ENCODE results near the gene KRT32.
"Not testable (repeated sequence)": the region's sequence is repeated elsewhere in the genome, so short reads cannot be mapped to it uniquely, and the experiment has no call there.

KRT32 gene

DNA sequence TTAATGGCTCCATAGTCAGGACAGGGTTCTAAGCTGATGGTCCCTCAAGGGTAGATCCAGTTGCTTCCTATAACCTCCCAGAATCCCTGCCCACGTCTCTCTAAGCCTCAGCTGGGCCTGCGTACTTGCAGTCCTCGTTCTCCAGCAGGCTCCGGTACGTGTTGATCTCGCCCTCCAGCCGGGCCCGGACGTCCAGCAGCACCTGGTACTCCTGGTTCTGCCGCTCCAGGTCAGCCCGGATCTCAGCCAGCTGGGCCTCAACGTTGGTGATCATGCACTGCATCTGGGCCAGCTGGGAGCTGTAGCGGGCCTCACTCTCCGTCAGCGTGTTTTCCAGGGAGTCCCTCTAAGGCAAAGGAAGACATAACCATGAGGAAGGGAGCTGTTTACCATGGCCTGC, 4.5 kb downstream of the KRT32 start:
- no peak for DNase-seq

DNA sequence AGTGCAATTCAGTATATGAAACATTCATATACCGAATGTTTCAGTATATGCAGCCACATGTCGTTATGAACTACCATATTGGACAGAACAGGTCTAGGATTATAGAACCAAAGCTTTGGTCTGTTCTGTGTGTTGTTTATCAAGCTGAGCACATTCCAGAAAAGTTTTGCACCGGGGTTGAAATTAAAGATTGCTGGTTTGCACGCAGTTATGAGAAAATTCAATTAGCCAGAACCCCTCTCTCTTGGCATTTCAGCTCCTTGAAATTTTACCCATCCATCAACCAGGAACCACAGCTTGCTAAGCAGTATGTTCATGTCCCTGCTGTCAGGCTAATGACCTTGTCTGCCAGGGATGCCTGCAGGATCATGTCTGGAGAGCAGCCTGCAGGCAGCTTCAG, 9.5 kb downstream of the KRT32 start:
- no peak for DNase-seq

DNA sequence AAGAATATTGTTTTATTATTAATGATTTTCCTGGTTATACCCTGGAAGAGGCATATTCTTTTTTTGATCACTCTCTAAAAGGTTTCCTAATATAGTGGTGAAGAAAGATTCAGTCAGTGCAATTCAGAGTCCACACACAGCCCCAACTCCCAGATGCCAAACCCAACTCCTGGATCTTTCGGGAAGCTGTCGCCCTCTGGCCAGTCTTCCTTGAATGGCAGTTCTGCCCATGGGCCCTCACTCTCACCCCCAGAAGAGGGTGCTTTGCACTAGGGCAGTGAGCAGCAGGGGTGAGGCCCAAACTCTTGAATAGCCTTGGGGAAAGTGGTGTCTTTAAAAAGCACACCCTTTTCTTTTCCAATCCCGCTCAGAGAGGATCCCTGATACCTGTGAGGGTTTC, 11.0 kb downstream of the KRT32 start:
- peak in 1 of 2 experiments; percentile 17 for DNase-seq

DNA sequence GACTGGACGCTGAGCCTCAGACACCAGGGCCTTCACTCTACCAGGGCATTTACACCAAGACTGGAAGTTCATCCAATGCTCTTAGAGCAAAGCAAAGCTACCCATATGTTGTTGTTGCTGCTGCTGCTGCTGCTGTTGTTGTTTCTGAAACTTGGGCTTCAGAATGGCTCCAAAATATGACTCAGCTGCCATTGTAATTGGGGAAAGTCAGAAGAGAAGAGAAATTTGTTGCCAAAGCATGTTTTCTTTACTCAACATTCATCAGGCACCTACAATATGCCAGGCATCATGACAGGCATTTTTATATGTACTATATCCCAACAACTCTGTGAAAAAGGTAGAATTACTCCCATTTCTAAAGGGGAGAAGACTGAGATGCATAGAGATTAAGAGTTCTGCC, 11.9 kb downstream of the KRT32 start:
- DNase-seq, result no peak

DNA sequence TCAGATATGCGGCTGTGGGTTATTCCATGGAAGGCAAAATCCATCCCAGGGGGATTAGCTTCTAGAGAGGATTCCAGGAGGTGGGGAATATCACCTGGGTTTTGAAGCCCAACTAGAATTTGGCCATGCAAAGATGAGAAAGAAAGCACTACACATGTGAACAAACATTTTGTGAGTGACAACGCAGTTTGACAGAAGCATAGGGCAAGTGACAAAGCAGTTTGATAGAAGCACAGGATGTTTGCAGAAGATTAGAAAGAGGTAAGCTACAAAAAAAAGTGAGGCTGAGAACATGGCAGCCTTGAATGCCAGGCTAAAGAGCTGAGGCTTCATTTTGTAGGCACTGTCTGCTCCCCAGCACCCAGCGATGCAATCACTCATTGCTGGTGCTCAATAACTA, 14.1 kb downstream of the KRT32 start:
- no peak for DNase-seq

DNA sequence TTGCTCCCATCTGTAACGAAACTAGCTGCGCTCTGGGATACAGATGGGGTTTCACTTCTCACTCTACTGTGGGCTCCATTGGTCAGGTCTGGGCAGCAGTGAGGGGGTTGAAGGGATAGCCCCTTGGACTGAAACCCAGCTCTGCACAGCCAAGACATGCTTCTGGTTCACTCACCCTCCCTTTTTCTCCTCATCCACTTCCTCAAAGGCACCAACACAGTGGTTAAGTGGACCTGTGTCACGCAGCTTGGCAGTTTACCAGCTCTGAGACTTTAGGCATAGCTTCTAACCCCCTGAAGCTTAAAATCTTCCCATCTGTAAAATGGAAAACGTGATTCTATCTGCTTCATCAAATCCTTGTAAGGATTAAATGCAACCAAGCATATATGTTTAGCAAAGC, 14.9 kb downstream of the KRT32 start:
- no peak for DNase-seq

DNA sequence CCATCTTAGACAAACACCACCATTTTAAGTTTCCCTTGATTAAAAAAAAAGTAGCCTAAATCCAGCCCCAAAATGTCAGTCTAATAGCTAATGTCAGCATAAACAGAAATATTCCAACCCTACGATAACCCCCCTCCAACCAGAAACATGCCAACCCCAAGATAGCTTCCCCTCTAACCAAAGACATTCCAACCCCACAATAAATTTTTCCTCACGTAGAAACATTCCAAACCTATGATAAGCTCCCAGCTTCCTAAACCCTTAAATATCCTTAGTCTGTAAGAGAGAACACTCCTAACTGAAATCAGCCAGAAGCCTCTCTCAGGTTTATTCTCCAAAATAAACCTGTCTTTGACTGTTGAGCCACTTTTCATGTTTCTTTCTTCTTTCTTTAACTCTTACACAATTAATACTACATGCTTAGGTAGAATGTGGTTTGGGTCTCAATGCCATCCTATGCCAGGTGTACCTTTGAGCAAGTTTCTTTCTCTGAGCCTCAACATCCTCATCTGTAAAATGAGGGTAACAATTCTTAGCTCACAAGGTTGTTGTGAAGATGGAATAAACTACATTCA, 15.9 kb downstream of the KRT32 start:
- DNase-seq, result no peak

DNA sequence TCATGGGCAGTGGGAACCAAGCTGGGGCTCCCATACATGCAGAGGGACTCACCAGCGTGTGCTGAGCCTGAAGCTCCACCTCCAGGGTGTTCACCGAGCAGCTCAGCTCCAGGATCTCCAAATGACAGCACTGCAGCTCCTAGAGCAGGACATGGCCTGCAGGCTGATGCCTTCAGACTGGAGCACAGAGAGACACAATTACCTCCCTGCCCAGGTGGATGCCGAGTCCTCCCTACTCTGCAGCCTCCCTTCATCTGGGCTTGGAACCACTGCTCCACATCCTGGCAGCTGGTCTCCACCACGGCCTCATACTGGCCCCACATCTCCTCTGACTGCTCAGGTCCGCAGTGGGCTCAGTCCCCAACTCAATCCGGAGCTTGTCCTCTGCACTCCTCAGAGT, 18.2 kb downstream of the KRT32 start:
- no peak for DNase-seq

DNA sequence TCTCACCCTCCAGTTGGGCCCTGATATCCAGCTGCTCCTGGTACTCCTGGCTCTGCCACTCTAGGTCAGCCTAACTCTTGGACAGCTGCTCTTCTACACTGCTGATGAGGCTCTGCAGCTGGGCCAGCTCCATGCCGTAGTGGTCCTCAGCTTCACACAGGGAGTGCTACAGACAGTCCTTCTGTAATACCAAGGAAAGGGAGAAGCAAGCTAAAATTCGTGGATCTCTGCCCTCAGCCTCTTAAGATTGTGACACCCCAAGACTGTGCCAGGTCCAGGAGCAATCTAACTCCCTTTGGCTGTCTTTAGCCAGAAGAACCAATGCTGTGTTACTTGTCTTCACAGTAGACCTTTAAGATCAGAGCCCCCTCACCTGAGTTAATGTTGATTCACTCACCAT, 18.7 kb downstream of the KRT32 start:
- DNase-seq, result no peak

DNA sequence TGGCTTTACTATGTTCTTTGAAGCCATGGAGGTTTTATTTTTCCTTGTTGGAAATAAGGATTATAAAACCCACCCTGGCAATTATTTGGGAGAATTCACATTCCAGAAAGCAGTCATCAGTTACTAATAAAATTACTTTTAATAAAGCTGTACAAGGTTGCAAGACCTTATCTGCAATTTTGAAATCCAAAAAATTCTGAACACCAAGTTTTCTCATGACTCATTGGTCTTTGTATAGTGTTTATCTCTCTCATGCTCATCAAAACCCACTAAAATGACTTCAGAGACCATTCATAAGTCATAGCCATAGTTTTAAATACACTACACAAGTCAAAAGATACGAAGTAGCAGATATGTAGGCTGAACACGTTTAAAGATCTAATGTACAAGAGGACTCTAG, 20.4 kb downstream of the KRT32 start:
- no peak for DNase-seq

DNA sequence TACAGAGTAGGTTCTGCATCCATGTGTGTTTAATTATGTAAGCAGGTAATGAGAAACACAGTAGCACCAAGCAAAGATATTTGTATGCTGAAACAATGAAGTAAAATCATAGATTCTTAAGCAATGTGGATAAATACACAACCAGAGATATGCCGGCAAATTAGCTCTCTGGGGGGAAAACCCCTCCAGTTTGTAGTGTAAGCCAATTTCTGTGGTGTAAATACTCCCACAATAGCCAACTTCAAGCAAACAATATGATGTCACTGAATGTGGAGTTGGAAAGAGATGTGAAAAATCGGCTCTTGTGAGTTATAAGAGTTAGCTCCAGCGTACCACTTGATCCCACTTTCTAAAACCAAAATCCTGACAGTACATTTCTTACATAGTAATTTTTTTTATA, 22.5 kb downstream of the KRT32 start:
- DNase-seq, result no peak

DNA sequence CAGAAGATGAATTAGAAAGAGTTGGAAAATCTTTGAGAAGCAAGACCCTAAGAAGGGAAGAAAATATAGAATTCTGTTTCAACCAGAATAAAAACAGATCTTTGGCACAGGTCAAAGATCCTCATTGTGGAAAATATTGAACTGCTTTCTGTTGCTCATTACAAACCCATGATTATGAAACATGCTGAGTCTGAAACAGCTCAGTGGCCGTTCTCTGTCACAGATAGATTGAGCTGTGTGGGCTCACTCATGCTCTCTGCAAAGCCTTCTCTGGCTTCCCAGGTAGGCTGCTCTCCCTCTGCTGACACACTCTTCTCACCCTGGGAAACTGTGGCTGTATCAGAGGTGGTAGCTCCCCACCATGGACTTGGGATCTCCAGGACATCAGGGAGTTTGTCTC, 23.0 kb downstream of the KRT32 start:
- no peak for DNase-seq

DNA sequence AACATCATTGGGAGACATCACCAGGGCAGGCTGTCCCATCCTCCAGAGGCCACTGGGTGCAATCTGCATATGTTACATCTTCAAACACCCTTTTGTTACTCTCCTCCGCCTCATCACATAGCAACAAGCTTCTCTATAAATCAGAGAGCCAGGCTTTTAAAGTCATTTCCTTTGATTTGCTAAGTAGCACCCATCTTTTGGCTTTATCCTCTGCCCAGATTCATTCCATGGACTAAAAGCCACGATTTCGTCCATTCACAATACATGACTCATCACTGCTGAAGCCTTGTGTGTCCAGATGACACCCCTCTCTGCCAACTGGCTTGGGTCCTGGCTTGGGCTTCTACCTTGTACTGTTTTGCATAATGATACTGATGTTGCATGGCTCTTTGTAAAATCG, 24.4 kb downstream of the KRT32 start:
- peak in 1 of 2 experiments; percentile 36 for DNase-seq

DNA sequence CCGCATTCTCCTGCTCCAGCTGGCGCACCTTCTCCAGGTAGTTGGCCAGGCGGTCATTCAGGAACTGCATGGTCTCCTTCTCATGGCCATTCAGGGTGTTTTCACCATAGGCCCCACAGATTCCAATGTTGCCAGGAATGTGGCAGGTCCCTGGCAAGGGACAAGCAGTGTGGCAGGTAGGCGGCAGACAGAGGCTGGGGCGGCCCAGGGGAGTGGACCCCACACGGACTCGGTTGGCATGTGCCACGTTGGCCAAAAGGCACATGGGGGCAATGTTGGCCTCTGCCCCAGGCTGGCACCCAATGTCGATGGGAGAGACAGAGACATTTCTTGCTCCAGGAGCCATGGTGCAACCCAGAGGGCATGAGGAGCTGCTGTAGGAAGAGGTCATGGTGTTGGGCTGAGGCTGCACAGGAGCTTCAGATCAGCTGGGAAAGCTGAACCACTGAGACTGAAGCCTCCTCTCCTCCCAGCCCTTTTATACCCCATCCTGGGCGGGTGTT, 26.6 kb downstream of the KRT32 start, which contains the start of gene KRT38:
Gene KRT38, minus strand, starts transcription at position 453 of the 503 bp plus-strand sequence. Its CDS starts 62 bp downstream, at position 391.
- DNase-seq, result no peak

DNA sequence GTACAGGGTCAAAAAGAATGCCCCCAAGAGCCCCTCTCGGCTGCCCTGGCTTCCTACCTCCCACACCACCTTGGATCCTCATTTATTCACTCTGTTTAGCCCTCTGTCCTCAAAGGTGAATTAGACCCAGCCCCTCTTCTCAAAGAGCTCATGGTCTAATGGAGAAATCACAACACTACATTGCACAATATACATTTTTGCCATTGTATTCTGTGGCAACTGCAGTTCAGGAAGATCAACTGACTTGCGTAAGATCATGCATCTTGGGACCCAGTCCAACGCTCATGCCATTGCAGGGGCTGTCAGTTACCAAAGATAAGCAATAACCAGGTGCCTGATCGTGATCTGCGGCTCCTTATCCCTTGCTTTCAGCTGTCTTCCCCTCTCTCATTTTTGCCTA, 27.8 kb downstream of the KRT32 start:
- no peak for DNase-seq

DNA sequence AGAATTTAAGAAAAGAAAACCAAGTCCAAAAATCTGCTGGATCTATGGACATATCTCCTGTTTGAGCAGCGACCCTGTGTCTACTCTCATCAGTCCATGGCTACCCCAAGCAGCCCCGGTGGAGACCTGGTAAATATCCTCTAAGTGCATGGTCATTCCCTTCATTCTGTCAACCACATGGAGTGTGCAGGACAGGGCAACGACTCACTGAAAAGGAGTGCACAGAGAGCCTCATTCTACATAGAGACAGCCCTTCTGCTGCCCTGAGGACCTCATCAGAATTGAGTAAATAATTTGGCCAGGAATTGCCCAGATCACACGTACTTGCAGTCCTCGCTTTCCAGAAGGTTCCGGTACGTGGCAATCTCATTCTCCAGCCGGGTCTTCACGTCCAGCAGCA, 29.4 kb downstream of the KRT32 start:
- DNase-seq, result no peak

DNA sequence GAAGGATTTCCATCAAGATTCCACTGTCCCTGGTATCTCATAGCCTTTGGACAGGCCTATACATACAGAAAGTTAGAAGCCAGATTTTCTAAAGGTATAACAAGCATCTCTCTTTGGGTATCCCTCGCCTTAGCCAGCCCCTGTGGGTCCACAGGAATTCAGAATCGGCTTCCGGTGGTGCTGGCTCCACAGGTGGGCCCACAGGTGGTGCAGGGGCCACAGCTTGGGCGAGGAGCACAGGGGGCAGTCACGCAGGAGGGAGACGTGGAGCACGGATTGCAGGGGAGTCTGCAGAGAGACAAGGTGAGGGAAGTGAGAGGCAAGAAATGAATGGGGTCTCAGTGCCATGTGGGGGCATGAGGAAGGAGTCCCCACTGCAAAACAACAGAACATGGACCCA, 29.9 kb downstream of the KRT32 start:
- DNase-seq, result no peak

DNA sequence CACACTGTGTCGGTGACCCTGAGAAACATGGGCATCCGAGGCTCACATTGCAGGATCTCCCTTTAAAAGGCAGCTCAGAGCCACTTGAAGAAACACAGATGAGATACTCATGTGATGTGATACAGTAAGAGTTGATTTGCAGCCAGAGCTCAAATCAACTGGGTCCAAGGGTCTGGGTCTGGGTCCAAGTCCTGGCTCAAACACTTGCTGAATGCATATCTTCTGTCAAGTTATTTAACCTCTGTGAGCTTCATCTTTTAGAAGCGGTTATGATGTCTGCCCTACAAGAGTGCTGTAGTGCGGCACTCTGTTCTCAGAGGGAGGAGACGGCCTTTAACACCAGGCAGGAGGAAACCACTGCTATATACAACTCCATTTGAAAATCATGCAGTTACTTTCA, 32.8 kb downstream of the KRT32 start:
- DNase-seq, result no peak

DNA sequence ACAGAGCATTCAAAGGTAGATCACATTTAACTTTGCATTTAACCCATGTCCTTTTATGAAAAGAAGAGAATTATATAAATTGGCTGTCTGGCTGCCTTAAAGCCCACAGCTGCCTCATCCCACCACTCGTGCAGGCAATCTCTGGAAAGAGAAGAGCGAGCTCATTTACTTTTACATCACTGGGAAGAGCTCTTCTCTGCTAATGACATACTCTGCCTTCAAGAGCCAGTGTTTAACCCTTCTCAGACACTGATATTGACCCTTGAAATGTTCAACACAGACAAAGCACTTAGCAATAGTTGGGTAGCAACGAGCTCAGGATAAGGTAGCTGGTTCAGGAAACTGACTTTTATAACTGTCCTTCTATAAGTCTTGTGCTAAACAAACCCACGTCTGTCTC, 33.2 kb downstream of the KRT32 start:
- DNase-seq, result no peak

DNA sequence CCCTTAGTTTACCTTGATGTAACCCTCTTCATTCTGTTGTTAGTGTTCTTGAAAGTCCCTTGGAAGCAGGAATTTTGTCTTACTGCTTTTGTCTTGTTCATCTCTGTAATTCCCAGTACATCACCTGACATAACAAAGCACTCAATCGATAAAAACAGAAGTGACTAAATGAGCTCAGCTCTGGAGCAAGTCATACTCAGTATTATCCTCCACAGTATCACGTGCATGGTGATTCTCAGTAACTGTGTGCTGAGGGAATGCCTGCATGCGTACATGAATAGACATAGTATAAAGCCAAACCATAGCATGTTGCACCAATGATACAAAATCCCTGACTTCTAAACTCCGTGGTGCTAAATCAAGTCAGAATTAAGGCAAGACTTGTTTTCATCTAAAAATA, 33.6 kb downstream of the KRT32 start:
- DNase-seq, result no peak

DNA sequence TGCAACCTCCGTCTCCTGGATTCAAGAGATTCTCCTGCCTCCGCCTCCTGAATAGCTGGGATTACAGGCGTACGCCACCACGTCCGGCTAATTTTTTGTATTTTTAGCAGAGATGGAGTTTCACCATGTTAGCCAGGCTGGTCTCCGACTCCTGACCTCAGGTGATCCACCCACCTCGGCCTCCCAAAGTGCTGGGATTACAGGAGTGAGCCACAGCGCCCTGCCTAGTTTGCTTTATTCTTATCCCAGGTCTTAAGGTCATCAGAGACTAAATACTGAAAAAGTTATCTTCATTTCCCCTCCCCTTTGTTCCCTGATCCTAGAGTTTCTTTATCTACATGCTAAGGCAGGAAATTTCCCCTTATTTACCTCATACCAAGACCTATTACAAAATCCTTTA, 36.8 kb downstream of the KRT32 start:
- not testable (repeated sequence) for DNase-seq

DNA sequence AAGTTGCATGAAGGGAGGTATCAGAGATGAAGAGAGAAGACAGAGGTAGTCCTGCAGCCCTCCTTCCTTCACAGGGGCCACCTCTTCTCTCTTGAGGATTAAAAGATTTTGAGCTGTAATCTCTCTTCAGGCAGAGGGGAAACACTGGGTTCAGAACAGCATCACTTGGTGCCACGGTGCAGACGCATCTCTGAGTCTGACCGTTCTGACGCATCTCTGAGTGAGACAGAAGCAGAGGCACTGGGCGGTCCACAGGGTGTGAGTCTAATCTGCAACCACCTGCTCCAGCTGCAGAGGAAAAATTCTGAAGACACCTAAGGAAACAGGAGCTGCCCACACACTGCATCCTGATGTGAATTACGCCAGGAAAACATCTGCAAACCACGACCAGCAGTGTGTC, 37.5 kb downstream of the KRT32 start:
- DNase-seq, result no peak

DNA sequence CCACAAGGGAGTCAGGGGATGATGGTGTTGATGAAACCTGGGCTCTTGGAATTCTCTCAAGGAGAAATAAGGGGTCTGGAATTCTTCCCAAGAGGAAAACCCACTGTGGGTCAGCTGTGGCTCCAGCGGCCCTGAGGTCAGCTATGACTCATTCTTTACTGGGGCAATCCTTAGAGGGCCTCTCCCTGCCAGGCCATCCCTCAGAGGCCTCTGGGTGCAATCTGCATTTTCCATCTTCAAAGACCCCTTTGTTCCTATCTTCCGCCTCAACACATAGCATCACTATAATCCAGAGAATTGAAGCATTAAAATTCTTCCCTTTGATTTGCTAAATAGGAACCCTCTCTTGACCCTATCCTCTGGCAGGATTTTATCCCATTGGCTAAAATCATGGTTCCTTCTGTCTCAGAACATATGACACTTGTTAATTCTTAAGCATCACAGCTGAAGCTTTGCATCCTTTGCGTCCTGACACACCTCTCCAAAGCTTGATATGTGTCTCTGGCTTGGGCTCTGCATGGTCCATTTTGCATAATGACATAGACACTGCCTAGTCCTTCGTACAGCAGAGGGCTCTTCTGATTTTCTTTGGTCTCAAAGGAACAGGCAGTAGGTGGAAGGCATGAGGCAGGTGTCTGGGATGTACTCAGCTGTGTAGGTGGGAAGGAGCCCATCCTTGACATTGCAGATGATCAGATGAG, 38.4 kb downstream of the KRT32 start:
- peak in 1 of 2 experiments; percentile 22 for DNase-seq

DNA sequence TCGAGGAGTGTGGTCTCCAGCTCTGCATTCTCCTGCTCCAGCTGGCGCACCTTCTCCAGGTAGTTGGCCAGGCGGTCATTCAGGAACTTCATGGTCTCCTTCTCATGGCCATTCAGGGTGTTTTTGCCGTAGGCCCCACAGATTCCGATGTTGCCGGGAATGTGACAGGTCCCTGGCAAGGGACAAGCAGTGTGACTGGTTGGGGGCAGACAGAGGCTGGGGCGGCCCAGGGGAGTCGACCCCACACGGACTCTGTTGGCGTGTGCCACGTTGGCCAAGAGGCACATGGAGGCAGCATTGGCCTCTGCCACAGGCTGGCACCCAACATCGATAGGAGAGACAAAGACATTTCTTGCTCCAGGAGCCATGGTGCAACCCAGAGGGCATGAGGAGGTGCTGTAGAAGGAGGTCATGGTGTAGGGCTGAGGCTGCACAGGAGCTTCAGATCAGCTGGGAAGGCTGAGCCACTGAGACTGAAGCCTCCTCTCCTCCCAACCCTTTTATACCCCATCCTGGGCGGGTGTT, 43.0 kb downstream of the KRT32 start, which contains the start of gene KRT37:
Gene KRT37, minus strand, starts transcription at position 475 of the 525 bp plus-strand sequence. Its CDS starts 62 bp downstream, at position 413.
- no peak for DNase-seq
